ENCODE data around the gene STXBP5L.
"Not testable (repeated sequence)": the region's sequence is repeated elsewhere in the genome, so short reads cannot be mapped to it uniquely, and the experiment has no call there.

The STXBP5L gene

DNA sequence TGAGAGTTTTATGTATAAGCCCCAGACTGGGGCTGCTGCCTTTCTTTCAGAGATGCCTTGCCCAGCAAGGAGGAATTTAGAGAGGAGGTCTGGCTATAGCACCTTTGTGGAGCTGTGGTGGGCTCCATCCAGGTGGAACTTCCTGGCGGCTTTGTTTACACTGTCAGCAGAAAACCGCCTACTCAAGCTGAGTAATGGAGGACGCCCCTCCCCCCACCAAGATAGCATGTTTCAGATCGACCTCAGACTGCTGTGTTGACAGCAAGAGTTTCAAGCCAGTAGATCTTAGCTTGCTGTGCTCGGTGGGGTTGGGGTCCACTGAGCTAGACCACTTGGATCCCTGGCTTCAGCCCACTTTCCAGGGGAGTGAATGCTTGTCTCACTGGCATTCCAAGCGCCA, 155.6 kb downstream of the STXBP5L start:
- no peak for DNase-seq

DNA sequence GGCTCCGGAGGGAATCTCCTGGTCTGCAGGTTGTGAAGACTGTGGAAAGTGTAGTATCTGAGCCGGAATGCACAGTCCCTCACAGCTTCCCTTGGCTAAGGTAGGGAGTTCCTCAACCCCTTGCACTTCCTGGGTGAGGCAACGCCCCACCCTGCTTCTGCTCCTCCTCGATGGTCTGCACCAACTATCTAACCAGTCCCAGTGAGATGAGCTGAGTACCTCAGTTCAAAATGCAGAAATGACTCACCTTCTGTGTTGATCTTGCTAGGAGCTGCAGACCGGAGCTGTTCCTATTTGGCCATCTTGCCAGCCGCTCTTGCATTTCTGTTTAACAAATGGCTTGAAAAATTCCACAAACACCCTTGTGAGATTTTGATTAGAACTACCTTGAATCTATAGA, 156.1 kb downstream of the STXBP5L start:
- DNase-seq: no peak

DNA sequence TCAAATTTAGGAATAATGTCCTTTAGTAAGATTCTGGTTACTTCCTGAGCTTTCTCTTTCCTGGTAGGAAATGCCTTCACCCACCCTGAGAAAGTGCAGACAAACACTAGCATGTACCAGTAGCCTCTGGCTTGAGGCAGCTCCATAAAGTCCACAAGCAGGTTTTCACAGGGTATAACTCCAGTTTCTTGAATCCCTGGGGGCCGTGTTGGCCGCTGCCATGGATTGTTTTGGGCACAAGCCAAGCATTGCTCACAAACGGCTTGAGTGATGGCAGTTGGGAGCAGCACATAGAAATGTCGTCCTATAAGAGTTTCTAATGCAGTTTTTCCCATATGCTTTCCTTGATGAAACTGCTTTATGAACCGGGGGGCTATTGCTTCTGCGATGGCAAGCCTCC, 164.1 kb downstream of the STXBP5L start:
- DNase-seq: no peak

DNA sequence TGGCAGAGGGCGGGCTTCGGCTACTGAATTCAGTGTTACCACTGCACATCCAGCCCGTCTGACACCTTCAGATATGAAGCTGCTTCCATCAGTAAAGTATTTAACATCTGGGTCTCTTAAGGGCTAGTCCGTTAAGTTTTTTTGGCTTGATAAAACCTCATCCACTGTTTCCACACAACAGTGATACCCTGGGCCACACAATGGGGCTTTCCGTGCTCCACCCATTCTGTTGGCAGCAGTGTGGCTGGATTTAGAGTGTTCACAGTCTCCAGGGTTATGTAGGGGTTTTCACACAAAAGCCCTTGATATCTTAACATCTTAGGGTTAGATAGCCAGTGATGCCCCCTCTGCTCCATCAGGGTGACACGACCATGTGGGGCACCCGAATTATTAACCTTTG, 165.0 kb downstream of the STXBP5L start:
- DNase-seq: no peak

DNA sequence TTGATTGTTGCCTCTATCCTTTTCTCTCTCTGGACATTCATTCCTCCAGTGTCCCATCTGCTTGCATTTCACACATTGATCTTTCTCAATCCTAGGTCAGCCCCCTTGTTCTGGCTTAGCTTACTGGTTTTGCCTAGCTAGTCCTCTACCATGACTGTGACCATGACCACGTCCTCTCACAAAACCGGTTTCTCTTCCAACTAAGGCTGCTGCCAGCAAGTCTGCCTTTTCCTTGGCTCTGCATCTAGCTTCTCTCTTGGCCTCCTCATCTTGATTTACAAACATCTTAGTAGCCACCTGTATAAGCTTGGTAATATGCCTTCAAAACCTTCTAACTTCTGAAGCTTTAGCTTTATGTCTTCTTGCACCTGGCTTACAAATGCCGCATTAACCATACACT, 167.2 kb downstream of the STXBP5L start:
- no peak for DNase-seq

DNA sequence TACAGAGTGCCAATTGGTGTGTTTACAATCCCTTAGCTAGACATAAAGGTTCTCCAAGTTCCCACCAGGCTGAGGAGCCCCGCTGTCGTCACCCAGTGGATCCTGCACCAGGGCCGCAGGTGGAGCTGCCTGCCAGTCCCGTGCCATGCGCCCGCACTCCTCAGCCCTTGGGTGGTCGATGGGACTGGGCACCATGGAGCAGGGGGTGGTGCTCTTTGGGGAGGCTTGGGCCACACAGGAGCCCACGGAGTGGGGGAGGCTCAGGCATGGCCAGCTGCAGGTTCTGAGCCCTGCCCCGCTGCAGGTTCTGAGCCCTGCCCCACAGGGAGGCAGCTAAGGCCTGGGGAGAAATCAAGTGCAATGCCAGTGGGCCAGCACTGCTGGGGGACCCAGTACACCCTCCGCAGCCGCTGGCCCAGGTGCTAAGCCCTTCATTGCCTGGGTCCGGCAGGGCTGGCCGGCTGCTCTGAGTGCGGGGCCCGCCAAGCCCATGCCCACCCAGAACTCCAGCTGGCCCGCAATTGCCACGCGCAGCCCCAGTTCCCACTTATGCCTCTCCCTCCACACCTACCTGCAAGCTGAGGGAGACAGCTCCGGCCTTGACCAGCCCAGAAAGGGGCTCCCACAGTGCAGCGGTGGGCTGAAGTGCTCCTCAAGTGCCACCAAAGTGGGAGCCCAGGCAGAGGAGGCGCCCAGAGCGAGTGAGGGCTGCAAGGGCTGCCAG, 170.5 kb downstream of the STXBP5L start:
- not testable (repeated sequence) for DNase-seq

DNA sequence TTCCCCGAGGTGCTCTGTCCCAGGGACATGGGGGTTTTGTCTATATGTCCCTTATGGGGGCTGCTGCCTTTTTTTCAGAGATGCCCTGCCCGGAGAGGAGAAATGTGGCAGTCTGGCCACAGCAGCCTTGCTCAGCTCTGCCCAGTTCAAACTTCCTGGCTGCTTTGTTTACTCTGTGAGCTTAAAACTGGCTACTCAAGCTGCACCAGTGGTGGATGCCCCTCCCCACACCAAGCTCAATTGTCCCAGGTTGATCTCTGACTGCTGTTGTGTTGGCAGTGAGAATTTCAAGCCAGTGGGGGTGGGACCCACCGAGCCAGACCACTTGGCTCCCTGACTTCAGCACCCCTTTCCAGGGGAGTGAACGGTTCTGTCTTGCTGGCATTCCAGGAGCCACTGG, 188.9 kb downstream of the STXBP5L start:
- no peak for DNase-seq

DNA sequence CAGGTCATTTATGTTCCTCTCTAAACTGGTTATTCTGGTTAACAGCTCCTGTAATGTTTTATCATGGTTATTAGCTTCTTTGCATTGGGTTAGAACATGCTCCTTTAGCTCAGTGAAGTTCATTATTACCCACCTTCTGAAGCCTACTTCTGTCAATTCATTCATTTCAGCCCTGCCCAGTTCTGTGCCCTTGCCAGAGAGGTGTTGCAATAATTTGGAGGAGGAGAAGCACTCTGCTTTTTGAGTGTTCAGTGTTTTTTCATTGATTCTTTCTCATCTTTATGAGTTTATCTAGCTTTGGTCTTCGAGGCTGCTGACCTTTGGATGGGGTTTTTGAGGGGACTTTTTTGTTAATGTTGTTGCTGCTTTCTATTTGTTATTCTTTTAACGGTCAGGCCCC, 203.1 kb downstream of the STXBP5L start:
- not testable (repeated sequence) for DNase-seq

DNA sequence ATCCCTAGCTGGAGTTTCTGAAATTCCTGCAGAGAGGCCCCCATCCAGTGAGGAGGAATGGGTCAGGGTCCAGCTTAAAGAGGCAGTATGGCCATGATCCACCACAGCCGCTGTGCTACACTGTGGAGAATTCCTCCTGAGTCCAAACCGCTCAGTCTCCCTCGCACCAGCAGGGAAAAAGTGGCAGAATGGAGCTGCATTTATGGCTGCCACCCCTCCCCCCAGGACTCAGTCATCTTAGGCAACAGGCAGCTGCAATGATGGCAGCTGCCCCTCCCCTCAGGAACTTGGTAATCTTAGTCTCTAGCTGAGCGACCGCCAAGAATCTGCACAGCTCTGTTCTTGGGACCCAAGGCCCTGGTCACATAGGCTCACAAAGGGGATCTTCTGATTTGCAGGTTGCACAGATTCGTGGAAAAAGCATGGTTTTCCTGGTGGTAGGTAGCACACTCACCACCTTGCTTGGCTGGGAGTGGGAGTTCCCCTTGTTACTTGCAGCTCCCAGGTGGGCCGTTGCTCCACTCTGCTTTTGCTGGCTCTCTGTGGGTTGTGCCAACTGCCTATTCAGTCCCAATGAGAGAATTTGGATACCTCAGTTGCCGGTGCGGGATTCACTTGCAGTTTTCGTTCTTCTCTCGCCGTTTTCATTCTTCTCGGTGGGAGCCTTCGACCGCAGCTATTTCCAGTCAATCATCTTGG, 204.1 kb downstream of the STXBP5L start:
- DNase-seq: no peak

DNA sequence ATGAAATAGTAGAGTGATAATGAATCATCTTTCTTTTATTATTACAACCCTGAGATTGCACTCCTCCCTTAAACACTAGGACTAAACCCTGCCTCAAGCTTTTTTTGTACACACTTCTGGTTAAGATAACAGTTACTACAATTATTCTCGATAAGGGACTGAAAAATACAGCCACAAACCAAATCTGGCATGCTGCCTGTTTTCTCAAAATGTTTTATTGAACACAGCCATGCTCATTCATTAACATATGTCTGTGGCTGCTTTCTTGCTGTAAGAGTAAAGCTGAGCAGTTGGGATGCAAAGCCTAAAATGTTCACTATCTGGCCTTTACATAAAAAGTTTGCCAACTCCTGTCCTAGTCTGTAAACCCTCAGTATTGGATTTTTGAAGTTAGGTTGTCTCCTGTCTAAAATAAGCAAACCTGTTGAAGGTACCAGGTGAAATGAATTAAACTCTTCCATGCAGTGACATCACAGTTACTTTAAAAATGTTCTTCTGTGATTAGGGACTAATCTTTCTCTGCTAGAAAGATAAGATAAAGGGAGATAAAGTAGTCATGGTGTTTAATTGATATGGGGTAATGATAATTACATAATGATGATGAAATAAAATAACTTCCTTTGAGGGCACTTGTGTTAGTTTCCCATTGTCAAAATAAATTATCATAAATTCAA, 218.2 kb downstream of the STXBP5L start:
- DNase-seq: no peak

DNA sequence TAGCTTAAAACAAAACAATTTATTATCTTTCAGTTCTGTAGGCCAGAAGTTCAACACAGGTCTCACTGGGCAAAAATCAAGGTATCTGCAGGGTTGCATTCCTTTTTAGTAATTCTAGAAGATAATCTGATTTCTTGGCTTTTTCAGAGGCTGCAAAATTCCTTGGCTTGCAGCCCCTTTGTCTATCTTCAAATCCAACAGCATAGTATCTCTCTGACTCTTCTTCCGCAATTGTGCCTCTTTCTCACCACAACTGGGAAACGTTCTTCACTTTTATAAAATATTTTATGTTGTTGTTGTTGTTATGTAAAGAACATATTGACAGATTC, 218.7 kb downstream of the STXBP5L start:
- no peak for DNase-seq

DNA sequence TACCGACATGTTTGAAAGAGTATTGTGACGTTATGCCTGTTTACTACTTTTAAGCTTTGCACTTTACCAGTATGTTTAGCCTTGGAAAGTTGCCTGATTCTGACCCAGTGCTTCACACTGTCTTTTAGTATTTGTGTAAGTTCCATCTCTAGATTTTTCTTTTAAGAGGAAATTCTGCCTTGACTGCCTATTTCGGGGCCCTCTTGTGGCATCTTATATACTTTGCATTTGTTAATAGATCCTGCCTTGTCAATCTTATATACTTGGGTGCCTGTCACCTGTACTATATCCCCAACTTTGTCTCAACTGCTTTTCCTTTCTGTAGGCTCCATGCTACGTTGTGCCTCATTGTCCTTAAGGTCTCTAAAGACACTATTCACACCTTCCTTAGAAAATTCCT, 244.6 kb downstream of the STXBP5L start:
- DNase-seq: no peak

DNA sequence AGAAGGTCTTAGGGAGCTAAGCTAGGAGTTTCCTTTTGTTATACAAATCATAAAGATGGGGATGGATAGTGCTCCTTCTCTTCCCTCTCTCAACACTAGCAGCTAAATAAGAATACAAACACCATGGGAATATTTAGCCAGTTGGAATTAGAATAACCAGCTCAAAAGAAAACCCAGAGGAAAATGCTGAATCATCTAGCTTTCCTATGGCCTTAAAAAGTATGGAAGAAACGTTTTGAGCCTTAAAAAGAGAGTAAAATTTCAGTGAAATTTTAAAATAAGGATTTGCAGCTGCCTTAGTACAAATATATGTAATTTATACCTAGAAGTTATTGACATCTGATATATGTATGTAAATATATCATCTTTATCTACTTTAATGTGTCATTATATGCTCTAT, 245.8 kb downstream of the STXBP5L start:
- DNase-seq: no peak

DNA sequence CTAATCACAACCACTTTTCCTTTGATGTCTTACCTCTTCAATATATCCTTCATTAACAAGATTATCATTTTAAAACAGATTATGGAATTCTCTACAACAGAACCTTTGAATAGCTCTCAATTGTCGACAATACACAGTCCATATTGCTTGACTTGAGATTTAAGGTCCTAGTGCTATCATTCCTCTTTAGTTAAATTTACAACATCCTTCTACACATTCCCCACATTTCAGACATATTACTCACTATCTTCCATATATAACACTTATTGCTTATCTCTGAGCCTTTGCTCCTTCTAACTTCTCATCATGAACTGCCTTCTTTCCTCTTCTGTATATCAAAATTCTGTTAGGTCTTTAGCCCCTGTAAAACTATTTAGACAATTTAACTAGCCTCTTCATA, 247.0 kb downstream of the STXBP5L start:
- no peak for DNase-seq

DNA sequence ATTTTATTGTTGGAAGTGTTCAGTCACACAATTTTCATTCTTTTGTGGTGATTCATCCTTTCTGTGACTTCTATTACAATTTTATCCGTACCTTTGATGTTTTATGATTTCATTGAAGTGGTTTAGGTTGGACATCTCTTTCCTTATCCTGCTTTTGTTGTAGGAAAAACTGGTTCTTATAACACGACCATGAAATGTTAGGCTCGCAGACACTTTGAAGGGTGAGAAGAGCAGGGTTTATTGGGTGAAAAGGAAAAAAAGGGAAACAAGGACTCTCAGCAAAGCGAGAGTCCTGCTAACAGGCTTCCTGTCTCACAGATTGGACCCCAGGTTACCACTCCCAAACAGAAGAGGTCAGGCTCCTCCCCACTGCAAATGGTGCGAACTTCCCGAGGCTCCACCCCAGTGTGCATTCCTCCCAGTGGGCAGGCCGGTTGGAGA, 257.4 kb downstream of the STXBP5L start:
- DNase-seq: no peak

DNA sequence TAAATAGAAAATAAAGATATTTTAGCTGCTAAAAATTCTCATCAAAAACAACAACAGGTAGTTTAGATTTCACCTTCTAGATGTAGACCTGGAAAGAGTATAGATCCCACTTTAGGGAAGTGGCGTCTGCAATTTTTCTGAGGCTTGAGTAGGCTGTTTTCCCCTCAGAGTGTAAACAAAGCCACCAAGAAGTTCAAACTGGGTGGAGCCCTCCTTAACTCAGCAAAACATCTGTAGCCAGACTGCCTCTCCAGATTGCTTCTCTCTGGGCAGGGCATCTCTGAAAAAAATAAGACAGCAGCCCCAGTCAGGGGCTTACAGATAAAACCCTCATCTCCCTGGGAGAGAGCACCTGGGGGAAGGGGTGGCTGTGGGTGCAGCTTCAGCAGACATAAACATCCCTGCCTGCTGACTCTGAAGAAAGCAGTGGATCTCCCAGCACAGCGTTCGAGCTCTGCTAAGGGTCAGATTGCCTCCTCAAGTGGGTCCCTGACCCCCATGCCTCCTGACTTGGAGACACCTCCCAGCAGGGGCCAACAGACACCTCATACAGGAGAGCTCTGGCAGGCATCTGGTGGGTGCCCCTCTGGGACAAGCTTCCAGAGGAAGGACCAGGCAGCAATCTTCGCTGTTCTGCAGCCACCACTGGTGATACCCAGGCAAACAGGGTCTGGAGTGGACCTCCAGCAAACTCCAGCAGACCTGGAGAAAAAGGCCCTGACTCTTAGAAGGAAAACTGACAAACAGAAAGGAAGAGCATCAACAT, 259.6 kb downstream of the STXBP5L start:
- DNase-seq: no peak

DNA sequence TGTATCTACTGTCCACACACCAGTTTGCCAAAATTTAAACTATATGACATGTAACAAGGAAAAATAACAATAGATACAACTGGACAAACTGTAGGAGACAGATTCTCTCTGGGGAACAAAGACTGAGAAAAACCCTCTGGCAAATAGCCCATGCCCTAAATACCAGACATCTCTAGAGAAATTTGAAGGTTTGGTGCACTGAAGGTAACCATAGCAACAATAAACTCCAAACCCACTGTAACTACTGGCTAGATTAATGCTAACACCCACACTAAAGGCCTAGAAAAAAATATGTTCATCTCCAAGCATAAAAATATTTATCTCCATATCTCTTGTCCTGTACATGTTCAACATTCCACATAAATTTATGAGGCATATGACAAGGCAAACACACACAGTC, 267.1 kb downstream of the STXBP5L start:
- DNase-seq: no peak

DNA sequence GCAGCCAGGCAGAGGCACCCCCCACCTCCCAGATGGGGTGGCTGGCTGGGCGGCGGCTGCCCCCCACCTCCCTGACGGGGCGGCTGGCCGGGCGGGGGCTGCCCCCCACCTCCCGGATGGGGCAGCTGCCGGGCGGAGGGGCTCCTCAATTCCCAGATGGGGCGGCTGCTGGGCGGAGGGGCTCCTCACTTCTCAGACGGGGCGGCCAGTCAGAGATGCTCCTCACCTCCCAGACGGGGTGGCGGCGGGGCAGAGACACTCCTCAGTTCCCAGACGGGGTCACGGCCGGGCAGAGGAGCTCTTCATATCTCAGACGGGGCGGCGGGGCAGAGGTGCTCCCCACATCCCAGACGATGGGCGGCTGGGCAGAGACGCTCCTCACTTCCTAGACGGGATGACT, 282.6 kb downstream of the STXBP5L start:
- not testable (repeated sequence) for DNase-seq

DNA sequence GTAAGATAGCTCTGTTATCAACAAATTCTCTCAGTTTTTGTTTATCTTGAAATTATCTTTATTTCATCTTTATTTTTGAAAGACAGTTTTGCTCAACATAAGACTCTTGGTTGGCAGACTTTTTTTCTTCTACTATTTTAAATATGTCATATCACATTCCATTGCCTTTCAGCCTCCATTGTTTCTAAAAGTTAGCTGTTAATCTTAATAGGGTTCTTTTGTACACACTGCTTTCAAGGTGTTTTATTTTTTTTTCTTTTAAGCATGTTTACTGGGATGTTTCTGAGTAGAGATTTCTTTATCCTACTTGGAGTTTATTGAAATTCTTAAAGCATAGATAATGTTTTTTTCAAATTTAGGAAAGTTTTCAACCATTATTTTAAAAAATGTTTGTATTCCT, 294.6 kb downstream of the STXBP5L start:
- DNase-seq: no peak

DNA sequence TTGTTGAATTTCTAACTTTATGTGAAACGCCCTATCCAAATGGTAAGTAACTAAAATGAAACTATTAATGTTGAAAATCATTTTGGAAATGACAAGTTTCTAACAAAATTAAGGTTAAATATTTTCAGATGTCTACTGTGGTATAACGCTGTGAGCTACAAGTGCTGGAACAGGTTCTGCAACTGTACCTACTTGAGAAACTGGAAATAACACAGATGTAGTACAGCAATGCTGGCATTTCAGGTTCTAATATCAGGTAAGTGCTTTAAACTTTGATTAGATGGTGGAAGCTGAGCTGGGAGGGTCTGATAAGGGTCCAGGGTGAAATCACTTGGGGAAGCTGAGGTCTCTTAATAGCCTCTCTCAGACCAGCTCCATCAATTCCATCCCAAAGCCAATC, 315.1 kb downstream of the STXBP5L start:
- DNase-seq: no peak

DNA sequence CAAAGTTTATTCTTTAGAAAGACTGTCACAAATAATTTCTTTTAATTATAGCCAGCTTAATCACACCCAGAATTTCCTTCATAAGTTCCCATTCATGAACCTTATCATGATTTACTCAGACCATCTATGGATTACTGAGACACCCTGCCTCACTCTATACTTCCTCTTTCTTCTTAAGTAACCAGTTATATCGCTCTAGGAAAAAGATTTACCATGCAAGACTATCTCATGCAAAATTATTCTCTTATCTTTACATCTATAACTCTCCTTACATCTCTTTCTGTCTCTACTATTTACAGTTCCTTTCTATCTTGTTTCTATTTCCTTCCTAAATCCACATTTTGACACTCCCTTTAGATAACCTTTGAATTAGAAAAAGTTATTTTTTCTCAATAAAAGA, 321.0 kb downstream of the STXBP5L start:
- DNase-seq: no peak

DNA sequence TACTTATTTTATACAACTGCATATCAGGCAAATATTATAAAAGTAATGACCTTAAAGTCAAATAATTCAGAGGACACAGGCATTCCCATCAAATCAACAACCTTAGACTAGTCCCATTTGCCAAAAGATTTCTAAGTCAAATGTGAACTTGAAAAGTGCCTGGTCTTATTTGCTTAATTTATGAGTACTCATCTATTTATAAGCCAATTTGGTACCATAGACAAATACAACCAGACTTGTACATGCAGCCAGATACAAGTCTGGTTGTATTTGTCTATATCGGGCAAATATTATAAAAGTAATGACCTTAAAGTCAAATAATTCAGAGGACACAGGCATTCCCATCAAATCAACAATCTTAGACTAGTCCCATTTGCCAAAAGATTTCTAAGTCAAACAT, 322.2 kb downstream of the STXBP5L start:
- not testable (repeated sequence) for DNase-seq

DNA sequence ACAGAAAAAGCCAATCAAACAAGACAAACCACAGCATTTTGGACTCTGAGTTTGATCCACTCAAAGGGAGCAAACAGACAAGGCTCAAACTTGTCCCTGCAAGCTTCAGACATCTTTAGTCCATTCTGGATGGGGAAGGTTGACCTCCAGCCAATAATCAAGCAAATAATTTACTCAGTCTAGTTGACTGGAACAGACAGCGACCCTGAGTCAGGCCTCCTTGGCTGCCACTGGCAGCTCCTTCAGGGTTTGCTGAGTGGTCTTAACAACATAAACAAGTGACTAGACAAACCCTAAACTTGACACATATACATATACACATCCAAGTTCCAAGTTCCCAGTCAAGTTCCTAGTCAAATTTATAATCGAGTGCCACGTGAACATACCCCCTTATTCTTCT, 323.9 kb downstream of the STXBP5L start:
- no peak for DNase-seq
